Temporal lobe (tissue), 1 donor: Measurements from ENCODE around the gene RNF43. TPM values are rescaled to one million over a fixed set of nuclear protein-coding genes. Genes with fewer than 3 reads are reported as not detected.

Experiments
- total RNA-seq: library from RNA; depleted of rRNA; stranded (reverse); fragments of >200 nt; gene quantifications from one replicate; pipeline ENCODE4 v1.2.3, GENCODE V29; 2014

The RNF43 gene
- total RNA-seq, 1 donor from 2014 or later: 0.49 TPM

Other genes with a start within 250 kb of the RNF43 start
- not detected for gene EPX, start 224.8 kb downstream of the RNF43 start, total RNA-seq
- 9.8 TPM for gene MKS1, start 198.3 kb downstream of the RNF43 start, total RNA-seq
- under 0.01 TPM for gene LPO, start 178.9 kb downstream of the RNF43 start, total RNA-seq
- 2.5 TPM for gene MPO, start 136.6 kb downstream of the RNF43 start, total RNA-seq
- gene TSPOAP1, start 88.7 kb downstream of the RNF43 start, total RNA-seq: 32.5 TPM
- gene SUPT4H1, start 65.3 kb downstream of the RNF43 start, total RNA-seq: 31.7 TPM
- gene HSF5, start 70.9 kb upstream of the RNF43 start, total RNA-seq: under 0.01 TPM
- gene MTMR4, start 97.1 kb upstream of the RNF43 start, total RNA-seq: 93.2 TPM